ENCODE results near the gene TMEM79.

DNA sequence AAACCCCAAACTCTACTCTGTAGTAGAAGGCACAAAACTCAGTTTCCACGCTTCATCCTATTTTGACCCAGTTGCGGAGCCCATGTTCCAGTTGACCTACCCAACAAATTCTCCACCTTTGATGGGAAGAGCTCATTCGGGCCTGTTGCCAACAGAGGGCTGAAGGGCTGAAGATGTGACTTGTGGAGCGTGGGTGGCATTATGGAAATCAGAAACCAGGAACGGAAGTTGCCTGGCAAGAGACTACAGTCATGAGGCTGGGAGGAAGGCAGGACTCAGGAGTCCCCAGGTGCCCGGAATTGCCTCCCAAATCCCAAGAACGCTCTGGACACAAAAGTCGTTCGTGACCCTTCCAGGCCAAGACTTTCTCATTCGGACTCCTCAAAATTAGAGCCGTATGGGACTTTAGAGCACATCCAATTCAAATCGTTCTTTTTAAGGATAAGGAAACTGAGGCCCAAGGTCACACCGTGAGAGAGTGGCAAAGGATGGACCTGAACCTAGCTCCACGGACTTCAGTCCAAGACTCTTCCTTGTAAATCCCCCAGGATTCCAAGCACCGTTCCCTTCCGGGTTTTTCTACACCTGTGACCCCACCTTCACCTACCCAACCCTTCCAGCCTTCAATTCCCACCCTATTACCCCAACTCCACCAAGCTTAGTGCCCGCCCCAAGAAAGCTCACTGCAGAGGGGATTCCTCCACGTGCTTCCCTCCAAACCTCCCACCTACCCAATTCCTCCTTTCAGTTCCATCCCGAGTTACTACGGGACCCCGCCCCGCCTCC, 2.2 kb upstream of the TMEM79 start:
- TF ChIP-seq CTCF (IDR thresholded peaks at IDR 0.05; ENCODE audit: low read depth, low read length) (no peak), POLR2A (IDR thresholded peaks at IDR 0.05; ENCODE audit: extremely low read depth, insufficient read length) (no peak)
